Activated CD8-positive, alpha-beta T cell treated with anti-CD3 and anti-CD28 coated beads for 36 hours (primary cell): Measurements from ENCODE around the gene F11R. TPM values are rescaled to one million over a fixed set of nuclear protein-coding genes. Genes with fewer than 3 reads are reported as not detected.
A peak's percentile ranks its signal among the peaks of the same experiment; 100 is the strongest.

Experiments used
- ATAC-seq: fragments of 200-7000 bp; cut with Tn5 transposase; one replicate; pipeline ENCODE4 v1.10.0; 2021; ENCODE audit warnings: mild to moderate bottlenecking, moderate library complexity
- CTCF ChIA-PET: fragments of 350-600 bp; sonication (Branson Sonifier 250); formaldehyde crosslinking; loops from one replicate; lab custom pipeline; 2021; ENCODE audit warnings: antibody characterized with exemption; lab: Charles Lee
- POLR2A ChIA-PET: fragments of 350-600 bp; sonication (Branson Sonifier 250); formaldehyde crosslinking; loops from one replicate; lab custom pipeline; 2021; ENCODE audit warnings: antibody characterized with exemption; lab: Charles Lee
- DNase-seq: peaks from one replicate; pipeline ENCODE4 v3.0.0-alpha.2; 2020
- H3K27ac Mint-ChIP-seq: one replicate; pipeline ENCODE4 v1.8.0; 2021; ENCODE audit warnings: mild to moderate bottlenecking, mixed read lengths
- H3K27me3 Mint-ChIP-seq: one replicate; pipeline ENCODE4 v1.8.0; 2021; ENCODE audit warnings: mixed read lengths
- H3K36me3 Mint-ChIP-seq: one replicate; pipeline ENCODE4 v1.8.0; 2021; ENCODE audit warnings: low read depth, mixed read lengths
- H3K4me1 Mint-ChIP-seq: one replicate; pipeline ENCODE4 v1.8.0; 2021; ENCODE audit warnings: low read depth, mixed read lengths
- H3K4me3 Mint-ChIP-seq: one replicate; pipeline ENCODE4 v1.8.0; 2021; ENCODE audit warnings: mild to moderate bottlenecking, moderate library complexity, mixed read lengths
- H3K9me3 Mint-ChIP-seq: one replicate; pipeline ENCODE4 v1.8.0; 2021; ENCODE audit warnings: mixed read lengths
- CTCF ChIP-seq: fragments of 200-600 bp; IDR thresholded peaks from one replicate; pipeline ENCODE4 v1.8.0; 2022; ENCODE audit warnings: antibody characterized with exemption, mild to moderate bottlenecking
- intact Hi-C: fragments of 100-400 bp; cut with micrococcal nuclease; formaldehyde crosslinking; loops from one replicate; pipeline ENCODE4 v1.10.0; 2022
- total RNA-seq, 2 experiments: library from RNA; stranded (reverse); gene quantifications; one replicate each; pipeline ENCODE4 v1.2.3, GENCODE V29; 2021

The F11R gene
- total RNA-seq, 2 experiments from 2014 or later = 19.0 to 20.9 TPM

GRCh38 chr1:161054805-161055204 lies 33.9 kb upstream of the F11R start:
- Mint-ChIP-seq H3K36me3 (peaks cover 54% of the 10 kb centered on the region), H3K9me3 (no peaks in the 10 kb centered on the region), H3K4me1 (peaks cover 25% of the 10 kb centered on the region), H3K27me3 (no peaks in the 10 kb centered on the region), H3K4me3 (no peak overlapping the region), H3K27ac (no peak overlapping the region)
- CTCF ChIA-PET = interaction anchor here (1.0 to 1.9 kb wide), 5 partner anchors 10 to 42 kb away, joined by 3 to 10 read pairs (median 4); no protein-coding TSS in a partner anchor
- no peak for DNase-seq
- no peak for ATAC-seq
- POLR2A ChIA-PET = interaction anchor here (1.7 to 2.1 kb wide), 3 partner anchors 8 to 16 kb away, joined by 6 to 9 read pairs (median 7); partner anchors contain the start of genes TSTD1 and USF1
- intact Hi-C loops = no loop called here
- no peak for TF ChIP-seq CTCF

- no peak for TF ChIP-seq CTCF
- H3K27ac Mint-ChIP-seq = peak overlapping the region; percentile 42
- CTCF ChIA-PET = interaction anchor here (1.0 to 1.9 kb wide), 5 partner anchors 11 to 43 kb away, joined by 3 to 10 read pairs (median 4); no protein-coding TSS in a partner anchor
Observed at GRCh38 chr1:161054232-161054631, 33.3 kb upstream of the F11R start.

GRCh38 chr1:161052899-161053298 lies 31.9 kb upstream of the F11R start:
- POLR2A ChIA-PET = no interaction called here
- no peak for TF ChIP-seq CTCF
- CTCF ChIA-PET = no interaction called here

More at GRCh38 chr1:161054232-161054631, 33.3 kb upstream of the F11R start:
- Mint-ChIP-seq H3K4me1 (peaks cover 19% of the 10 kb centered on the region), H3K4me3 (no peak overlapping the region), H3K27me3 (no peaks in the 10 kb centered on the region), H3K9me3 (no peaks in the 10 kb centered on the region), H3K36me3 (peaks cover 54% of the 10 kb centered on the region)
- DNase-seq (no peak), ATAC-seq (no peak)
- intact Hi-C loops = no loop called here
- POLR2A ChIA-PET = interaction anchor here (1.7 to 2.1 kb wide), 3 partner anchors 8 to 15 kb away, joined by 6 to 9 read pairs (median 7); partner anchors contain the start of genes TSTD1 and USF1

GRCh38 chr1:161051219-161051618 lies 30.3 kb upstream of the F11R start:
- CTCF ChIA-PET = interaction anchor here (0.6 to 1.0 kb wide), 3 partner anchors 9 to 46 kb away, joined by 3 to 7 read pairs (median 3); no protein-coding TSS in a partner anchor
- Mint-ChIP-seq H3K27ac (no peak overlapping the region), H3K36me3 (peaks cover 62% of the 10 kb centered on the region), H3K4me1 (peaks cover 20% of the 10 kb centered on the region), H3K4me3 (no peak overlapping the region), H3K27me3 (no peaks in the 10 kb centered on the region), H3K9me3 (no peaks in the 10 kb centered on the region)
- POLR2A ChIA-PET = interaction anchor here (0.9 to 1.8 kb wide), 3 partner anchors 9 to 12 kb away, joined by 3 to 7 read pairs (median 4); partner anchors contain the start of gene TSTD1
- DNase-seq (no peak), ATAC-seq (no peak)
- TF ChIP-seq CTCF = no peak
- intact Hi-C loops = no loop called here

More at GRCh38 chr1:161052899-161053298, 31.9 kb upstream of the F11R start:
- H3K36me3 Mint-ChIP-seq = peaks cover 62% of the 10 kb centered on the region
- ATAC-seq = no peak
- DNase-seq = no peak
- peak overlapping the region; percentile 46 for H3K27ac Mint-ChIP-seq
- H3K4me3 Mint-ChIP-seq = no peak overlapping the region
- H3K27me3 Mint-ChIP-seq = no peaks in the 10 kb centered on the region
- H3K9me3 Mint-ChIP-seq = no peaks in the 10 kb centered on the region
- peaks cover 18% of the 10 kb centered on the region for H3K4me1 Mint-ChIP-seq
- intact Hi-C loops = no loop called here

GRCh38 chr1:161048949-161049722 lies 28.2 kb upstream of the F11R start:
- Mint-ChIP-seq H3K4me1 (peaks cover 22% of the 10 kb centered on the region), H3K27ac (peak overlapping the region; percentile 53), H3K27me3 (no peaks in the 10 kb centered on the region), H3K36me3 (peaks cover 64% of the 10 kb centered on the region), H3K4me3 (no peak overlapping the region), H3K9me3 (no peaks in the 10 kb centered on the region)
- no peak for ATAC-seq
- intact Hi-C loops = no loop called here
- CTCF ChIA-PET = no interaction called here
- POLR2A ChIA-PET = interaction anchor here (1.1 to 4.8 kb wide), 3 partner anchors 9 to 69 kb away, joined by 3 to 32 read pairs (median 3); partner anchors contain the start of genes NIT1 and PFDN2
- DNase-seq = no peak
- TF ChIP-seq CTCF = no peak
